Measurements from ENCODE around the gene NOTCH2.
"Not testable (repeated sequence)": the region's sequence is repeated elsewhere in the genome, so short reads cannot be mapped to it uniquely, and the experiment has no call there.

The NOTCH2 gene

DNA sequence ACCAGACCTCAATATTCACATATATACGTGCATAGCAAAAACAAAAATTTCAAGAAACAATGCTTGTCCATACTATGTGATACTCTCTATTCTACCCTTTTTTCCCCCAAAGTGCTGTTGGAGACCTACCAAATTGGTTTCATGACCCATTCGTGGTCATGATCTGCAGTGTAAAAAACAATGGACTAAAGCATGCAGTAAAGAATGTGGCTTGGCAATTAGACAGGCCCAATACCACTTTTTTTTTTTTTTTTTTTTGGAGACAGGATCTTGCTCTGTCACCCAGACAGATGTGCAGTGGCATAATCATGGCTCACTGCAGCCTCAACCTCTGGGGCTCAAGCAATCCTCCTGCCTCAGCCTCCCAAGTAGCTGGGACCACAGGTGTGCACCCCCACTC is 21.3 kb downstream of the NOTCH2 start:
- DNase-seq = not testable (repeated sequence)

DNA sequence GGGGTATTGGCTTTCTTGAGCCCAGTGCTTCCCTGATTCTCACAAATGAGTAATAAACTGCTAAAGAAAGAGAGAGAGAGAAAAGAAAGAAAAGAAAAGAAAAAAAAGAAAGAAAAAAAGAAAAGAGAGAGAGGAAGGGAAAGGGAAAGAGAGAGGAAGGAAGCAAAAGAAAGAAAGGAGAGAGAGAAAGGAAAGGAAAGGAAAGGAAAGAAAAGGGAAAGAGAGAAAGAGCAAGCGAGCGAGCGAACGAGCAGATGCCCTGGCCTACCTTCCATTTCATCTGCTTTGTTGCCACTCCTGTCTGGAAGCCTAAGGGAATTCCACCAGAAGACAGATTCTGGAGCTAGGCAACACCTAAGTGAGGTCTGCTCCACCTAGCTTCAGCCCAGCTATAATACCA is 27.7 kb downstream of the NOTCH2 start:
- not testable (repeated sequence) for DNase-seq

DNA sequence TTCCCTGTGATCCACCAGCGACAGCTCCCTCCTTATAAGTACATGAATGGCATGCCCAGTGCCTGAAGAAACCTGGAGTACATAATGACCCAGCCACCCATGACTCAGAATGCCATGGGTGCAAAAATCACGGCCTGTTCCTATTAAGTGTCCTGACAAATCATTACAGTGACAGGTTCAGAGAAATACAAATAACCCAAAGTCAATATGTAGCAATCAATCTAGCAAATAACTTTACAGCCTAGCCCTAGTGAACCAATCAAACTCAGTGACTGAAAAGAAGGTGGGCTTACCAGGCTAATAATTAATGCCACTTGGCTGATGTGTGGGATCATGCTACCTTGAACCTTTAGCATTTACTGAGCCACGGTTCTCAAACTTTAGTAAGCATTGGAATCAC is 37.2 kb downstream of the NOTCH2 start:
- not testable (repeated sequence) for DNase-seq

DNA sequence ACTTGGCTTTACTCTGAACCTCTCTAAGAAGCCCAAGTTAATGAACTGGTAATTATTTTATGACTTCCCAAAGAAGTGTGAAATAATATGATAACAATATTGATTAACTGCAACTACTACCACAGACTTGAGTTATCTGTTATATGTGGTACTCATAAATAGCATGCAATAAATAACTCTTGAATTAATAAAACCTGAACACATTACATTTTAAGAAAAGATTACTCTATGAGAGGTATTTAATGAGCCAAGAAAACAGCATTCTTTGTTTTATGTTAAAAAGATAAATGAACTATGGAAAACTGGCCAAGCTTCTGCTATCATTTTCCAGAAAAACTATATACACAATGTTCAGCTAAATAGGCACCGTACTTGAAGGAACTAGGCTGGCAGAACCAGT is 45.7 kb downstream of the NOTCH2 start:
- not testable (repeated sequence) for DNase-seq

DNA sequence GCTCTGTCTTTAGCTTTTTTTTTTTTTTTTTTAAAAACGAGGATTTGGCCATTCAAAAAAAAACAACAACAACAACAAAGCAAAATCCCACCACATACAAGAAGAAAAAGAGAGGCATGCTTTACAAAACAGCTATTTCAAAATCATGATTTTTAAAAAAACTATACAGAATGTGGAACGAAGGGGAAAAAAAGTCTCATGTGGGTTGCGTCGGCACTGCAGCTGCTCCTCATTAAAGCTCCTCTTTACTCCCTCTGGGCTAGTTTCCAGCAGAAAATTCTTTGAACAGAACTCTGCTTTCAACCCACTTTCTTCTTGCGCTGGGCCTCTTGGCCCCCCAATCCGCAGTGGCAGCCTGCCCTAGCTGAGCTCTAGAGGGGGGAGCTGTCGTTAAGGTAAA is 54.5 kb downstream of the NOTCH2 start:
- not testable (repeated sequence) for DNase-seq

DNA sequence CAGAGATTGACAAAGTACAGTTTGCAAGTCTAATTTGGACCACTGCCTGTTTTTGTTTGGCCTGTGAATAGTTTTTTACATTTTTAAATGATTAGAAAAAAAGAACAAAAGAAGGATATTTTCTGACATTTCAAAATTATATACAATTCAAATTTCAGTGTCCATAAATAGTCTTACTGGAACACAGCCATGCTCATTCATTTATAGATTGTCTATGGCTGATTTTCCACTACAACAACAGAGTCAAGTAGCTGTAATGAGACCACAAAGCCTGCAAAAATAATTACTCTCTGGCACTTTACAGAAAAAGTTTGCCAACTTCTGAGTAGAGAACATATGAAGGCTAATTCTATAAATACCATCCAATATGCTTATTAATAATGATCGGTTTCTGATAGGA is 61.1 kb downstream of the NOTCH2 start:
- not testable (repeated sequence) for DNase-seq

DNA sequence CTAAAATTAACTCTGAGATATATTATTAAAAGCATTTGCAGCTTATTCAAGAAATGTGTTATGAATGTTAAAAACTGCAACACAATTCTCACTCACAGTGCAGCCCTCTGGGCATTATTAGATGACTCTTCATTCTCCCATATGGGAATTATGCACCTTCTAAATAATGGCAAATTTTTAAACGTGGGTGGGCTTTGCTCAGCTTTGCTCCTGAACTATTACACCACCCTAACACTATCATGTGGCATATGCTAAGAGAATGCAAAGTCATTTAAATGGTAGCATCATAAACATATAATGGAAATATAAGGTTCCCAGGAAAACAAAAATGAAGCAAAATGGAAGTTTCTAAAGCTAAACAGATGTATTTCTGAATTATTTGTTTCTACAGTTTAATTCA is 61.6 kb downstream of the NOTCH2 start:
- not testable (repeated sequence) for DNase-seq

DNA sequence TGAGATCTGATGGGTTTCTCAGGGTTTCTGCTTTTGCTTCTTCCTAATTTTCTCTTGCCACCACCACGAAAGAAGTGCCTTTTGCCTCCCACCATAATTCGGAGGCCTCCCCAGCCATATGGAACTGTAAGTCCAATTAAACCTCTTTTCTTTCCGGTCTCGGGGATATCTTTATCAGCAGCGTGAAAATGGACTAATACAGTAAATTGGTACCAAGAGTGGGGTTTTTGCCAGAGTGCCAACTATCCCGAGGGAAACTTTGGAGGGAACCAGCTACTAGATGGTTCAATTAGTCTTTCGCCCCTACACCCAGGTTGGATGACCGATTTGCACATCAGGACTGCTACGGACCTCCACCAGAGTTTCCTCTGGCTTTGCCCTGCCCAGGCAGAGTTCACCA is 68.4 kb downstream of the NOTCH2 start:
- not testable (repeated sequence) for DNase-seq

DNA sequence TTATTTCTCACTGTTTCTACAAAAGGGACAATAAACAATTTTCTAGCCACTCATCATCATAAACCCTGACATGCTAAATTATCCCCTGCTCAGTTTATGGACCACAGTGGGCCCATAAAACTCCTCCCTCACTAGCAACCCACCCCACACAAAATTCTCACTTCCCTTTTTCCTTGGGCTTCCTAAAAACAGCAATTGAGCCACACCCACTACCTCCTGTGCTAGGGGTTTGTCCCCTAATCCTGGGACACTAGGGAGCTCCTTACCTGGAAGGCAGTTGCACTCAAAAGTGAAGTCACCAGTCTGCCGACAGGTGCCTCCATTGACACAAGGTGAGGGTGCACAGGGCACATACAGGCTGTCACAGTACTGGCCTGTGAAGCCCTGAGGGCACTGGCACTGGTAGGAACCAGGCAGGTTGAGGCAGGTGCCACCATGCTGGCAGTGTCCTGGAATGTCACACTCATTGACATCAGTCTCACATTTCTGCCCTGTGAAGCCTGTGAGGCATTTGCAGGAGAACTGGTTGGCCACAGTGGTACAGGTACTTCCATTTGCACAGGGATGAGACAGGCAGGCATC is 72.6 kb downstream of the NOTCH2 start:
- DNase-seq = not testable (repeated sequence)

DNA sequence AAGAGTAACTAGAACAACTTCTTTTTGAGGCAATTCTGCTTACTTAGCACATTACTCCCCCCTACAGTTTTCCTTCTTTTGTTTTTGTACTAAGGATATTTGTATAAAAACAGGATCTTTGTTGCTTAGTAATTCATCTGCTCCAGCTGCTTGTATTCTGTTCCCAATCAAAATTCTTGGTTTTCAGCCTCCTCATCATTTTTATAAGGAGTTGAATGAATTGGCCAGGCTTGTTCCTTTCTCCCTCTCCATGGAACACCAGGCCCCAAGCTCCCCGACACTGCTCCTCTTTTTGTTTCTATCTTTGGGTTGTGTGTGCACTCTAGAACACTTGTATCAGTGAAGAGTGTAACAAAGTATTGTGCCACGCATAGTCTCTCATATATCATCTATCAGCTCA is 73.5 kb downstream of the NOTCH2 start:
- not testable (repeated sequence) for DNase-seq

DNA sequence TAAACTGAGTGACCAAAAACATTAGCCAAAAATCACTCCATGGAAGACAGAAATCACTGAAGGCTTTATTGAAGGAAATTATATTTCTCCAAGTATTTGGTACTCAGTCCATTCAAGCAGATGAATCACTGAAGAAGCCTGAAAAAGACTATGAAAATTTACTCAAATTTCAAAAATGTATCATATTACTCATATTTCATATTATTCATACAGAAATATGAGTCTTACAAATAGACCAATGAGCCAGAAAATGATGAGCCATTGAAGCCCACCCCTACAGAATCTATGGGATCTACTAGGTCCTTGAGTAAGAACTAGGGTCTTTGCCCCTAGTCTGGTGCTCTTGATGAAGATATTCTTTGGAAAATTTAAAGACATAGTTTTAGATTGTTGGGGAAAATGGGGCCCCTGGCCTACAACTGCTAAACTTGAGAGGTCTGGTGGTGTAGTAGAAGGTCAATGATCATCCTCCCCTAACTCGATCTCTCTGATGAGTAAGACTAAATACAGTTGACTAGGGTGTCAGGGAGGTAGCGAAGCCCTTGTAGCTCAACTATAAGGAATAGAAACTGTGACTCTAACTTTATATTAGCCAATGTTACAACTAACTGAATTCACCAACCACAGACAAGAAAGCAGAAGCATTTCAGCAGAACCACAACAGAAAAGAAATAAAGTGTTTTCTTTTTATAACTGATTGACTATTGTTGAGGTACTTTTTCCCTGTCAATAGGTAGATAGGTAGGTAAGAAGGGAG is 81.0 kb downstream of the NOTCH2 start:
- DNase-seq = no peak

DNA sequence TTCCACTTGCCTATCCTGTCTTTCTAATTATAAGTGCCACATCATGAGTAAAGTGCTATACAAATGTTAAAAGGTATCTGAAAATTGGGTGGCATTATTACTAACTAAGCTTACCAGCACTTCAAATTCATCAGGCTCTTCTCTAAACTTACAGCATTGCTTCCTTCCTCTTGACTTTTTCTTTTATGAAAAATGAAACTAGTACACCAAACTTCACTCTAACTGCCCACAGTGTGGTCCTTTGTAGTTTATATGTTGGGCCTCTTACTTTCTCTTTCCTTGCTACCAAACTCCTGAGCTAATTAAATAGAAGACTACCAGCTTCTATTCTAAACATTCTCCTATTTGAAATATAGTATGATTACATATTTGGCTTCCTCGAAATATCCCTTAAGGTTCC is 81.8 kb downstream of the NOTCH2 start:
- DNase-seq = no peak

DNA sequence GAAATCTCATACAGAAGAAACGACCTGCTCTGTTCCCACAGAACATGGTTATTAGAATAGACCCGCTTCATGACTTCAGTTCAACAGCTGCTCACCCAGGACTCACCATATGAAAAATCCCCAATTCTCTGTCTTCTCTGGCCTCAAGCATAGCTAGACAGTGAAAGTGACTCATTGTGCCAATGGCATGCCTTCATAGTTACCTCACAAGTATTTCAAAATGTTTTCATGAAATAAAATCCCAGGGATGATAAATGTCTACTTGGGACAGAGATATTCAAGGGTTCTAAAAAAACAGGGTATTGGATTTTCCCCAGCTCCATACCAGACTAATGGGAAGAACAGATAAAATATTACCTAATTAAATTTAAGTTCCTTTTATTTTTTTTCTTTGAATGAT is 82.3 kb downstream of the NOTCH2 start:
- no peak for DNase-seq

DNA sequence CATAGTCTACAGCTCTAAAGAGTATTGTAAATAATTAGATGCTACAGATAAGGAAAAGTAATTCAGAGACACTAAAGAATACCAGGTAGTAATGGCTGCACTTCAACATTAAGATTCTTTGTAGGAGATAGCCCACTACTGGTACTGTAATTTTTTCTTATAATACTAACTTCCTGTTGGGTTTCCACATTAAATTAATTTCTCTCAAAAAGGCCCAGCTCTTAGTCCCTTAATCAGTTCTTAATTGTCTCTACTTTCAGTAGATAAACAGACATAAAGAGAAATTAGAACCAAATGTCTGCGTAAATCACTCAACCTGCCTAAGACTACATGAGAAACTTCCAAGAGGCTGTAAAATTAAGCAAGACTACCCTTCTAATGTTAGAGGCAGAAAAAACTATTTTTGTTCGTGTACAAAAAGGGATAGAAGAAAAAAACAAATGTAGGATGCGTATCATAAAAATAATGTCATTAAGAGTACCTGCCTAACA is 83.4 kb downstream of the NOTCH2 start:
- DNase-seq = no peak

DNA sequence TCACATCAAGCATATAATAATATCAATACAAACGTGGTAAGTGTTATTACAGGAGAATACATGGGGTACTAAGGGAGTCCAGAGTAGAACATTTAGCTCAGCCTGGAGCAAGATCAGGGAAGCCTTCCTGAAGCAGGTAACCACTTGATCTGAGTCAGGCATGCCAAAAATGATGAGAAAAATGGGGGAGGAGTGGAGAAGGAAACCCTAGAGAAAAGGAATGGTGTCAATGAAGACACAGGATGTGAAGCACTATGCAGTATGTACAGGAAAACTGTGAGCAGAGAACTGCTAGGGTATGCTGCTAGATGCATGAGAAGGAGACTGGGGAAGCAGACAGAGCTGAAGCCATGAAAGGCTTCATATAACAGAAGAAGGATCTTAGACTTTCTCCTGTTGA is 84.7 kb downstream of the NOTCH2 start:
- no peak for DNase-seq

DNA sequence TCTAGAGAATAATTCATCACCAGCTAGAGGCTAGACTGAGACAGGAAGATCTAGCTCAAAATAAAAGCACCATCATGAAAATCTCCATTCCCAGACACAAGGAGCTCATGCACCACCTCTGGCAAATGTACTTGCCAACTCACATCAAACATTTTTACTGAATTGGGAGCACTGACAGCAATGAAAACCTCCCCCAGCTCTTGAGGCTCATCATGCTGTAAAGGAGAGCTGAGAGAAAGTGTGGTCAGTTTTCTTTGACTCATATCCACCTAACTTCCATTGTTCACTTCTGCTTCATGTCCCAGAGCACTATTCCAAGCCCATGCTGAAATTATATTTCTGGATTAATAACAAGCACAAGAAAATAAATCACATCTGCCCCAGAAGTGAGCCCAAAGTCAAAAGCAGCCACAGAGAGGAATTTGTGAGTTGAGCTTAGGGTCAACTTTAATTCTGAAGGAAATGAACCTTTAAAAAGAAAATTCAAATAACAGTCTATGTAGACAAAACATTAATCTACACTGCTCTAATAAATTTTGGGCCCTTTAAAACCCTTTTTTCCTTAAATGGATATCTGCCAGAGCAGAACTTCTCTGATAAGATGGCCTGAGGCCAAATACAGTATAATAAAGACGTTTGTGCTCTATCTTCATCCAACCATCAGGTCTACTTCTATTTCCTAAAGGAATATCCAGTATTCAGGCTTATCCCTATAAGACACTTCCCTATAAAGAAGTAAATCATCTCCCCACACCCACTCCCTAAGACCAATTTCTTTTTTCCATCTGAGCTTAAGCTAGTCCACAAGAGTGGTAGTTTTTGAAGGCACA is 87.3 kb downstream of the NOTCH2 start:
- no peak for DNase-seq

DNA sequence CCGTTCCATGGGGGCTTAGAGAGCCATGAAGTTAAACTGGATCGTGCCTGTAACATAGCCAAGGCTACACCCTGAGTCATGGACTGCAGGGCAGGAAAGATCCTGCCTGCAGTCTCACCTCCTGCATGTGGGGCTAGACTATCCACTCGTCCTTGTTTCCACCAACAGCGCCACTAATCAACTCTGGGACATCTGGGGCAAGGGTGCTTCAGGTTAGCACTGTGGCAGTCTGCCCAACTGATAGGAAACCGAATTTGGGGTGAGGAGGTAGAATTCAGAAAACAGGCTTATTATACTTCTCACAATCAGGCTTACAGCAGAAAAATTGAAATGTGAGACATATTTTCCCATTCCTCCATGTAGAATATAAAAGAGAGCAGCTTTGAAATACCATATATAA is 88.0 kb downstream of the NOTCH2 start:
- no peak for DNase-seq

DNA sequence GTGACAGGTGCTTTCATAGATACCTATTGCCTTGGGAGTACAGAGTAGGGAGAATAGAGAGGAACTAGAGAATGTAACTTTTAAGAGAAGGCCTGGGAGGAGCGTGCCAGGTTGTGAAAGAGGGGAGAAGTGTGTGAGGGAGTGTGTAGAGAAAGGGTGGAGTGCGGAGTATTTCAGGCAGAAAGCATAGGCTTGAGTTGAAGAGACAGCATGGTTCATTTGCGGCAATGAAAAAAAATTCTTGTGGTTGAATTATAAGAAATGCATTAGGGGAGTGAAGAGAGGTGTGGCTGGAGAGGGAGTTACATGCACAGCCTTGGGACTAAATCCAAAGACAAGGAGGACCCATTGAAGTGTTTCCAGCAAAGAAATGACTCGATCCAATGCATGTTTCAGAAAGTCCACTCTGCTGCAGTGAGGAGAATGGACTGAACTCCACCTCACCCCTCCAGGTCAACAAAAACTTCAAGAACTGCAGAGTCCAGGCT is 91.4 kb downstream of the NOTCH2 start:
- no peak for DNase-seq

DNA sequence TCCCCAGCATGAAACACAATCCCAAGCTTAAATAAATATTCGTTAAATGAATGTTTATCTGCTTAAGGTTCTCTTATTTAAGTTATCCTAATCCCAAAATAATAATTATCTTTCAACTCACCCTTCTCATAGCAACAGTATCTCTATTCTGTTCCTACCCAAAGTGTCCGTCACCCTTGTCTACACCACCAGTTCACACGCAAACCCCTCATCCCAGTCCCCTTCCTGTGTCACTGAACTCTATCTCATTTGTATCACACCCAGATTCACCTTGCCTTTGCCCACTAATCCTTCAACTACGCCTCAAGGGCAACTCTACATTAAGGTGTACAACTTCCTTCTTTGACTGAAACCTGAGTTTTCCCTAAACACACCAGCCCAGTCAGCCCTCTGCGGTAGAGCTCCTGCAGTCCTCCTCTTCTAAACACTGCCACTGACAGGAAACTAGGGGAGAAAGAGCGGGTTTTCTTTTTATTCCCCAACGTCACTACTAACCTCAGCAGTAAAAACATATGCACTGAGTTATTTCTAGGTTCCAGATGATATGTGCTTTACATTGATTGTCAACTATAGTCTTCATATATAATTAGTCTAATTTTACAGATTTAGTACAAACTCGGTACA is 92.2 kb downstream of the NOTCH2 start:
- DNase-seq = not testable (repeated sequence)

DNA sequence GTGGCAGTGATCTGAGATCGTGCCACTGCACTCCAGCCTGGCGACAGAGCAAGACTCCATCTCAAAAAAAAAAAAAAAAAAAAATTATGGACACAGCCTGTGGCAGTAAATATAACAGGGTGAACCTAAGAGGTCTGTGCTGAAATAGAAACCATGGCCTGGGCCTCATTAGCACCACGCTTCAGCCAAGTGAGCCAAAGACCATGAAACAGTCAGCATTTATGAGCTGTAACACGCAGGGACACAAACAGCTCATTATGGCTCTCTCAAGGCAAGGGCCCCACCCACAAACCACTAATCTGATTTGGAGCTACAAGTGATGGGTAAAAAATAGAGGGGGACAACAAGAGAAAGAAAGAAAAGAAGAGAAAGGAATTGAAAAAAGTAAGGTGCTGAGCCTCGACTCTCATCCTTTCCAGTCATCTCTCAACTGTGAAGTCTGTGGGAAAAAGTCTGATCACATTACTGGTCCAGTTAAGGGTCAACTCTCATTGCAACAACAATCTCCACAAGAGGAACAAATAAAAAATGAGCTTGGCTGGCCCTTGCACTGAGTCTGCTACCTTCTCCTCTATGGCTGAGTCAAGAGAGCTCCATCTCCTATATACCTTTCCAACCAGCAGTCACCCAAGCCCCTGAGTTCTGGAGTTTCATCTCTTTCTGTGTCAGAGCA is 93.7 kb downstream of the NOTCH2 start:
- DNase-seq = not testable (repeated sequence)

DNA sequence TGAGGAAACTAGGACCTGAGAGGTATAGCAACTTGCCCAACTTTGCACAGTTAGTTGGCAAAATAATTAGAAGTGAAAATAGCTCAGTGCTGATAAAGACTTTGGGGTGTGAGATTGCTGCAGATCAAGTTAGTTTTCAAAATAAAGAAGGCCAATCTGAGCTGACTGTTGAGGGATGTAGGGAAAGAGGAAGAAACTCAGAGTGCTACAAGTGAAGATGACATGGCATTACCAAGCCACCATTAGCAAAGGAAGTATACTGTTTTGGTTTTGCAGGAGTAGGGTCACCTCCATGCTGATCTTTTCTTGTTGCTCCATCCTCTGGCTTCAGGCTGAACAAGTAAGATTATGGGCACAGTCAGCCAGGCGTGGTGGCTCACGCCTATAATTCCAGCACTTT is 94.5 kb downstream of the NOTCH2 start:
- DNase-seq = no peak

DNA sequence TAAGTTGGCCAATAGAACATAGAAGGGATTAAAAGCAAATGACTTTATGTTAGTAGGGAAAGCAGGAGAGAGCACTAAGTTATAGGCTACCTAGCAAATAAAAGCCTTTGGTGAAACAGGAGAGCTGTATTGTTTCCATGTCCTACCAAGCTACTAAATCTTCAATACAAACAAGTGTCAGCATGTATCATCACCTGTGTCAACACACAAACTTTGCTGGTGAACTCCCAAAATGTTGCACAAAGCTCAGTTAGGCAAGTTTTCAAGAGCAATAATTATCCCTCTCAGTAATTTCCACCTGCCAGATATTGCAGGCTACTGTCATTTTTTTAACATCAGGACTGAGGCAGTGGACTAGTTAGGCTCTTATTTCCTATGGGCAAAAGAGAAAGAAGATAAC is 95.4 kb downstream of the NOTCH2 start:
- no peak for DNase-seq
